H9 (cell line): Measurements from ENCODE around the gene CAMTA1. TPM values are rescaled to one million over a fixed set of nuclear protein-coding genes. Genes with fewer than 3 reads are reported as not detected.

Experiments
- DNase-seq: peaks from one replicate; pipeline ENCODE4 v3.0.0-alpha.2; 2017
- H2AFZ ChIP-seq: one replicate; pipeline ENCODE4 v1.6.1; 2013; ENCODE audit warnings: mild to moderate bottlenecking, low read length, control low read depth, moderate library complexity
- H2AK5ac ChIP-seq: 2 replicates; pipeline ENCODE4 v1.6.1; 2013; ENCODE audit warnings: low read length, control low read depth, mixed read lengths; ENCODE audit not compliant: insufficient read length
- H2BK120ac ChIP-seq: one replicate; pipeline ENCODE4 v1.6.1; 2013; ENCODE audit warnings: low read depth, mild to moderate bottlenecking, low read length, control low read depth, inconsistent platforms; ENCODE audit not compliant: poor library complexity, severe bottlenecking
- H2BK12ac ChIP-seq: 2 replicates; pipeline ENCODE4 v1.6.1; 2013; ENCODE audit warnings: low read length, control low read depth, mixed read lengths, low read depth; ENCODE audit not compliant: insufficient read length
- H2BK15ac ChIP-seq: 2 replicates; pipeline ENCODE4 v1.6.1; 2013; ENCODE audit warnings: low read depth, low read length, control low read depth
- H2BK20ac ChIP-seq: one replicate; pipeline ENCODE4 v1.6.1; 2013; ENCODE audit warnings: low read depth, mild to moderate bottlenecking, low read length, control low read depth, inconsistent platforms; ENCODE audit not compliant: poor library complexity, severe bottlenecking
- H2BK5ac ChIP-seq: 2 replicates; pipeline ENCODE4 v1.6.1; 2013; ENCODE audit warnings: low read length, control low read depth, mixed read lengths; ENCODE audit not compliant: insufficient read length
- H3K14ac ChIP-seq: 2 replicates; pipeline ENCODE4 v1.6.1; 2013; ENCODE audit warnings: low read length, control low read depth; ENCODE audit not compliant: insufficient read depth
- H3K18ac ChIP-seq: 2 replicates; pipeline ENCODE4 v1.6.1; 2013; ENCODE audit warnings: low read depth, mild to moderate bottlenecking, mixed read lengths, low read length, control low read depth; ENCODE audit not compliant: insufficient read length
- H3K23ac ChIP-seq: 2 replicates; pipeline ENCODE4 v1.6.1; 2013; ENCODE audit warnings: low read length, control low read depth, mixed read lengths, low read depth; ENCODE audit not compliant: insufficient read length
- H3K23me2 ChIP-seq: 2 replicates; pipeline ENCODE4 v1.6.1; 2013; ENCODE audit warnings: low read depth, mild to moderate bottlenecking, mixed read lengths, low read length, control low read depth; ENCODE audit not compliant: insufficient read length, poor library complexity, severe bottlenecking
- H3K27ac ChIP-seq: 2 replicates; pipeline ENCODE4 v1.5.1; 2013; ENCODE audit warnings: low read length, control low read depth, mixed read lengths, low read depth; ENCODE audit not compliant: insufficient read length
- H3K27me3 ChIP-seq: 2 replicates; pipeline ENCODE4 v1.6.1; 2013; ENCODE audit warnings: low read length, control low read depth, inconsistent platforms; ENCODE audit not compliant: insufficient read depth
- H3K4ac ChIP-seq: 2 replicates; pipeline ENCODE4 v1.6.1; 2013; ENCODE audit warnings: low read depth, mild to moderate bottlenecking, control low read depth, inconsistent platforms, low read length, moderate library complexity
- H3K4me1 ChIP-seq: 2 replicates; pipeline ENCODE4 v1.6.1; 2013; ENCODE audit warnings: low read length, control low read depth, inconsistent platforms; ENCODE audit not compliant: insufficient read depth
- H3K4me2 ChIP-seq: 2 replicates; pipeline ENCODE4 v1.6.1; 2013; ENCODE audit warnings: low read length, control low read depth, mixed read lengths; ENCODE audit not compliant: insufficient read length, insufficient read depth
- H3K56ac ChIP-seq: 2 replicates; pipeline ENCODE4 v1.6.1; 2013; ENCODE audit warnings: low read depth, mild to moderate bottlenecking, mixed read lengths, low read length, control low read depth; ENCODE audit not compliant: insufficient read length
- H3K79me1 ChIP-seq: 2 replicates; pipeline ENCODE4 v1.6.1; 2013; ENCODE audit warnings: low read depth, mild to moderate bottlenecking, moderate library complexity, low read length, control low read depth, inconsistent platforms; ENCODE audit not compliant: insufficient read depth, poor library complexity, severe bottlenecking
- H3K79me2 ChIP-seq: 2 replicates; pipeline ENCODE4 v1.6.1; 2013; ENCODE audit warnings: low read length, control low read depth, inconsistent platforms; ENCODE audit not compliant: insufficient read depth
- H3K9ac ChIP-seq: 2 replicates; pipeline ENCODE4 v1.6.1; 2013; ENCODE audit warnings: low read length, control low read depth, mixed read lengths; ENCODE audit not compliant: insufficient read length; ENCODE audit errors: extremely low read depth
- H3K9me3 ChIP-seq: one replicate; pipeline ENCODE4 v1.6.1; 2013; ENCODE audit warnings: low read depth, low read length, inconsistent platforms; ENCODE audit not compliant: control insufficient read depth
- H3T11ph ChIP-seq: one replicate; pipeline ENCODE4 v1.6.1; 2013; ENCODE audit warnings: mild to moderate bottlenecking, low read length, control low read depth, inconsistent platforms
- H4K20me1 ChIP-seq: one replicate; pipeline ENCODE4 v1.6.1; 2013; ENCODE audit not compliant: control insufficient read depth, insufficient read length, insufficient read depth
- H4K5ac ChIP-seq: 2 replicates; pipeline ENCODE4 v1.6.1; 2013; ENCODE audit warnings: low read depth, mild to moderate bottlenecking, mixed read lengths, low read length, control low read depth; ENCODE audit not compliant: insufficient read length
- H4K8ac ChIP-seq: replicated peaks from 2 replicates; pipeline ENCODE4 v1.6.1; 2013; ENCODE audit warnings: low read length, control low read depth, mixed read lengths, low read depth; ENCODE audit not compliant: insufficient read length
- H4K91ac ChIP-seq: 2 replicates; pipeline ENCODE4 v1.6.1; 2013; ENCODE audit warnings: low read depth, mild to moderate bottlenecking, moderate library complexity, mixed read lengths, low read length, control low read depth; ENCODE audit not compliant: insufficient read length
- H3K27ac Mint-ChIP-seq, 3 experiments: 2 replicates in 2 of 3; 3 replicates in 1 of 3; pipeline ENCODE4 v1.8.0; 2020 to 2021; ENCODE audit warnings: mixed read lengths in 3 of 3, mild to moderate bottlenecking in 1 of 3, moderate library complexity in 1 of 3
- H3K27me3 Mint-ChIP-seq: 2 replicates; pipeline ENCODE4 v1.8.0; 2021; ENCODE audit warnings: low read depth, mild to moderate bottlenecking, moderate library complexity, mixed read lengths
- H3K36me3 Mint-ChIP-seq, 3 experiments: 2 replicates in 2 of 3; 3 replicates in 1 of 3; pipeline ENCODE4 v1.8.0; 2020 to 2021; ENCODE audit warnings: low read depth in 3 of 3, mixed read lengths in 3 of 3; ENCODE audit not compliant: insufficient read depth in 1 of 3
- H3K4me1 Mint-ChIP-seq, 2 experiments: 2 replicates each; pipeline ENCODE4 v1.8.0; 2020; ENCODE audit warnings: mixed read lengths in 2 of 2
- H3K4me3 Mint-ChIP-seq, 2 experiments: 2 replicates in 1 of 2; 3 replicates in 1 of 2; pipeline ENCODE4 v1.8.0; 2020 to 2021; ENCODE audit warnings: mild to moderate bottlenecking in 2 of 2, mixed read lengths in 2 of 2, moderate library complexity in 1 of 2
- H3K9me3 Mint-ChIP-seq, 2 experiments: 2 replicates in 1 of 2; 3 replicates in 1 of 2; pipeline ENCODE4 v1.8.0; 2020; ENCODE audit warnings: mild to moderate bottlenecking in 2 of 2, mixed read lengths in 2 of 2, moderate library complexity in 1 of 2
- WGBS: extraction: QIAGEN DNeasy Blood & Tissue Kit; methylation state at CpG from one replicate; pipeline ENCODE4 v1.1.7; 2013; ENCODE audit warnings: missing lambda C conversion rate, low lambda C conversion rate, mixed read lengths; ENCODE audit not compliant: insufficient read length; ENCODE audit errors: extremely low coverage; 5-methylcytosine and 5-hydroxymethylcytosine counted together
- total RNA-seq: library from RNA; stranded (reverse); gene quantifications from 2 replicates; pipeline ENCODE4 v1.2.1, GENCODE V29; 2021
- TF ChIP-seq, protein P1 (sequence below): fragments of 200-600 bp; sonication (generic); conservative IDR thresholded peaks from 3 replicates; pipeline ENCODE4 v1.8.0; 2021; ENCODE audit warnings: antibody characterized with exemption, mild to moderate bottlenecking

Gene CAMTA1
- total RNA-seq, 1 experiment from 2014 or later = 115 TPM

GRCh38 chr1:6996866-6997265 lies 211.6 kb downstream of the CAMTA1 start:
- H4K91ac ChIP-seq = no peak overlapping the region
- DNase-seq = no peak
- no peak overlapping the region for H3K27ac ChIP-seq
- H3T11ph ChIP-seq = no peak overlapping the region
- H2BK120ac ChIP-seq = no peak overlapping the region
- H3K4me2 ChIP-seq = no peak overlapping the region
- no peaks in the 10 kb centered on the region for H3K36me3 Mint-ChIP-seq
- no peak overlapping the region for H2BK5ac ChIP-seq
- peaks cover 28 to 35% of the 10 kb centered on the region in 2 experiments for H3K4me1 Mint-ChIP-seq
- TF ChIP-seq, protein P1, sequence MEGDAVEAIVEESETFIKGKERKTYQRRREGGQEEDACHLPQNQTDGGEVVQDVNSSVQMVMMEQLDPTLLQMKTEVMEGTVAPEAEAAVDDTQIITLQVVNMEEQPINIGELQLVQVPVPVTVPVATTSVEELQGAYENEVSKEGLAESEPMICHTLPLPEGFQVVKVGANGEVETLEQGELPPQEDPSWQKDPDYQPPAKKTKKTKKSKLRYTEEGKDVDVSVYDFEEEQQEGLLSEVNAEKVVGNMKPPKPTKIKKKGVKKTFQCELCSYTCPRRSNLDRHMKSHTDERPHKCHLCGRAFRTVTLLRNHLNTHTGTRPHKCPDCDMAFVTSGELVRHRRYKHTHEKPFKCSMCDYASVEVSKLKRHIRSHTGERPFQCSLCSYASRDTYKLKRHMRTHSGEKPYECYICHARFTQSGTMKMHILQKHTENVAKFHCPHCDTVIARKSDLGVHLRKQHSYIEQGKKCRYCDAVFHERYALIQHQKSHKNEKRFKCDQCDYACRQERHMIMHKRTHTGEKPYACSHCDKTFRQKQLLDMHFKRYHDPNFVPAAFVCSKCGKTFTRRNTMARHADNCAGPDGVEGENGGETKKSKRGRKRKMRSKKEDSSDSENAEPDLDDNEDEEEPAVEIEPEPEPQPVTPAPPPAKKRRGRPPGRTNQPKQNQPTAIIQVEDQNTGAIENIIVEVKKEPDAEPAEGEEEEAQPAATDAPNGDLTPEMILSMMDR = no peak
- H3K4ac ChIP-seq = no peak overlapping the region
- no peak overlapping the region for H2BK20ac ChIP-seq
- H3K27me3 Mint-ChIP-seq = peaks cover 1% of the 10 kb centered on the region
- H3K4me1 ChIP-seq = peaks cover 3% of the 10 kb centered on the region; the same call in 1 of the 2 replicates
- H3K23me2 ChIP-seq = no peaks in the 10 kb centered on the region
- H3K27me3 ChIP-seq = no peaks in the 10 kb centered on the region
- no peak overlapping the region for H3K9ac ChIP-seq
- no peak overlapping the region for H3K23ac ChIP-seq
- no peak overlapping the region for H3K56ac ChIP-seq
- no peak overlapping the region for H4K8ac ChIP-seq
- no peak overlapping the region for H2BK15ac ChIP-seq
- no peak overlapping the region for H2BK12ac ChIP-seq
- no peak overlapping the region for H3K14ac ChIP-seq
- WGBS = no CpG with 5 or more reads among the region's 10 CpGs
- no peak overlapping the region for H3K18ac ChIP-seq
- H3K9me3 Mint-ChIP-seq = peaks cover 0 to 3% of the 10 kb centered on the region in 2 experiments; a peak in 1 of 5 replicates
- no peak overlapping the region for H3K4me3 Mint-ChIP-seq
- no peaks in the 10 kb centered on the region for H3K79me2 ChIP-seq
- no peaks in the 10 kb centered on the region for H4K20me1 ChIP-seq
- no peak overlapping the region for H2AFZ ChIP-seq
- no peak overlapping the region for H4K5ac ChIP-seq
- no peaks in the 10 kb centered on the region for H3K79me1 ChIP-seq
- H3K27ac Mint-ChIP-seq = no peak overlapping the region
- no peaks in the 10 kb centered on the region for H3K9me3 ChIP-seq
- no peak overlapping the region for H2AK5ac ChIP-seq
